WTC11 (cell line): ENCODE measurements around the gene COL6A5.

Experiments used
- ETV6 ChIP-seq: sonication (generic); formaldehyde crosslinking; IDR thresholded peaks from 2 replicates; pipeline ENCODE4 v1.8.1; 2022; ENCODE audit warnings: mild to moderate bottlenecking, missing genetic modification reagents
- TCF7 ChIP-seq: sonication (generic); formaldehyde crosslinking; IDR thresholded peaks from 2 replicates; pipeline ENCODE4 v1.8.0; 2022; ENCODE audit warnings: mild to moderate bottlenecking, low read depth, missing genetic modification reagents, moderate library complexity
- TF ChIP-seq, protein P1 (sequence below): fragments of 200-600 bp; IDR thresholded peaks from 2 replicates; pipeline ENCODE4 v1.8.0; 2022; ENCODE audit warnings: antibody characterized with exemption

DNA sequence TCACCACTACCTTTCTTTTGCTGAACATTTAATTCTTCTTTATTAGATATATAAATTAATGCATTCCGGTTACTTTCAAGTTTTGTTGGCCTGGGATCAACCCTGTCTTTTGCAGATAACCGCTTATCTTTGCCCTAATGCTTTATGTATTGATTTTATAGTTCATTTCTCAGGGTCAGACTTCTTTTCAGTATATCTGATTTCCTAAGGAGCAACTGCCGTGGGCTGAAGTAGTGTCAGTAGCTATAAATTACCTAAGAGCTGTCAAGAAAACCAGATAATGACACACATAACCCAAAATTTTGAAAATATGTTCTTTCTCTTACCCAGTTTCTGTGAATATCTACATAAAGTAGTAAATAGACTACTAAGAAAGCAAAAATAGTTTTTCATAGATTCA lies 38.0 kb downstream of the COL6A5 start:
- TF ChIP-seq TCF7, result no peak
- TF ChIP-seq, protein P1, sequence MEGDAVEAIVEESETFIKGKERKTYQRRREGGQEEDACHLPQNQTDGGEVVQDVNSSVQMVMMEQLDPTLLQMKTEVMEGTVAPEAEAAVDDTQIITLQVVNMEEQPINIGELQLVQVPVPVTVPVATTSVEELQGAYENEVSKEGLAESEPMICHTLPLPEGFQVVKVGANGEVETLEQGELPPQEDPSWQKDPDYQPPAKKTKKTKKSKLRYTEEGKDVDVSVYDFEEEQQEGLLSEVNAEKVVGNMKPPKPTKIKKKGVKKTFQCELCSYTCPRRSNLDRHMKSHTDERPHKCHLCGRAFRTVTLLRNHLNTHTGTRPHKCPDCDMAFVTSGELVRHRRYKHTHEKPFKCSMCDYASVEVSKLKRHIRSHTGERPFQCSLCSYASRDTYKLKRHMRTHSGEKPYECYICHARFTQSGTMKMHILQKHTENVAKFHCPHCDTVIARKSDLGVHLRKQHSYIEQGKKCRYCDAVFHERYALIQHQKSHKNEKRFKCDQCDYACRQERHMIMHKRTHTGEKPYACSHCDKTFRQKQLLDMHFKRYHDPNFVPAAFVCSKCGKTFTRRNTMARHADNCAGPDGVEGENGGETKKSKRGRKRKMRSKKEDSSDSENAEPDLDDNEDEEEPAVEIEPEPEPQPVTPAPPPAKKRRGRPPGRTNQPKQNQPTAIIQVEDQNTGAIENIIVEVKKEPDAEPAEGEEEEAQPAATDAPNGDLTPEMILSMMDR, result no peak
- TF ChIP-seq ETV6 (CRISPR knock-in tag), result no peak
